ENCODE measurements around the gene CDK11B. TPM values are rescaled to one million over a fixed set of nuclear protein-coding genes. Genes with fewer than 3 reads are reported as not detected.

Gene CDK11B
- total RNA-seq, 1 experiment from 2014 or later = 30.1 TPM

DNA sequence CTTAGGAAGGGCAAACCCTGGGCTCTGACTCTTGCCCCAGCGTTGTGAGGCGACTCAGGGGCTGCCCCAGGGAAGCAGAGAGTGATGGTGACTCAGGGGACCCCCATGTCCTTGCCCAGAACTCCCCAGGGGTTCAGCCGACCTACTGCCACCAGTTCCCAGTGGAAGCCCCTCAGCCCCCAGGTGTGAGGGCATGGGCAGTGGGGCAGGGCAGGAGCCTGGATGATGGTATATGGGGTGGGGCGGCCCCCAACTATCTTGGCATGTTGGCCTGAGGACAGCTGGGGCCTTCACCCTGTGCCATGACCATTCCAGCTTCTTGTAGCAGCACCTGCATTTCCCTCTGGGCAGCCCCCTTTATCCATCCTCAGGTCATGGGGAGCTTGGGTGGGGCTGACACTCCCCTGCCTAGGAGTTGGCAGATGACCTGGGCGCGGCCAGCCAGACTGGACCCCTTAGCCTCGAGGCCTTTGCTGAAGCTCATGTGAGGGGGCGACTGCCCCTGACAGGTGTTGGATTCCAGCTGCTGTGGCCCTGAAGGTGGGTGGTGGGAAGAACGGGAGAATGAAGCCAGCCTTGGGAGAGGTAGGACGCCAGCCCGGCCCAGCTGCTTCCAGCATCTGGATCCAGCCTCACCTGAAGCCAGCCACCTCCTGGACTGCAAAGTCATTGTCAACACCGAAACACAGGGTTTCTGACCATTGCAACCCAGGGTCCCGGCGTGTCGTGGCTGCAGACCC, 57.1 kb downstream of the CDK11B start:
- Mint-ChIP-seq H3K27me3 (ENCODE audit: low read depth) (peaks cover 59% of the 10 kb centered on the region), H3K4me3 (no peak overlapping the region), H3K9me3 (no peaks in the 10 kb centered on the region), H3K4me1 (peaks cover 4 to 12% of the 10 kb centered on the region in 2 experiments), H3K36me3 (ENCODE audit: insufficient read depth in 1 of 3, low read depth in 3 of 3) (no peaks in the 10 kb centered on the region), H3K27ac (no peak overlapping the region)
- Histone ChIP-seq H2BK15ac (ENCODE audit: low read depth, low read length) (no peak overlapping the region), H3K4ac (ENCODE audit: low read depth, low read length) (no peak overlapping the region), H2BK20ac (ENCODE audit: low read depth, low read length, poor library complexity, severe bottlenecking) (no peak overlapping the region), H2BK12ac (ENCODE audit: insufficient read length, low read depth, low read length) (no peak overlapping the region), H3K18ac (ENCODE audit: insufficient read length, low read depth, low read length) (no peak overlapping the region), H2AK5ac (ENCODE audit: insufficient read length, low read length) (no peak overlapping the region), H2AFZ (ENCODE audit: low read length) (no peak overlapping the region), H3K27me3 (ENCODE audit: insufficient read depth, low read length) (no peaks in the 10 kb centered on the region; the same call in 1 of the 2 replicates), H2BK120ac (ENCODE audit: low read depth, low read length, poor library complexity, severe bottlenecking) (no peak overlapping the region), H2BK5ac (ENCODE audit: insufficient read length, low read length) (no peak overlapping the region), H3K27ac (ENCODE audit: insufficient read length, low read depth, low read length) (no peak overlapping the region), H4K20me1 (ENCODE audit: control insufficient read depth, insufficient read depth, insufficient read length) (no peaks in the 10 kb centered on the region), H3T11ph (ENCODE audit: low read length) (no peak overlapping the region), H3K9ac (ENCODE audit: extremely low read depth, insufficient read length, low read length) (no peak overlapping the region), H3K56ac (ENCODE audit: insufficient read length, low read depth, low read length) (no peak overlapping the region), H3K23ac (ENCODE audit: insufficient read length, low read depth, low read length) (no peak overlapping the region), H4K8ac (replicated peaks; ENCODE audit: insufficient read length, low read depth, low read length) (no peak overlapping the region), H4K5ac (ENCODE audit: insufficient read length, low read depth, low read length) (no peak overlapping the region), H3K4me1 (ENCODE audit: insufficient read depth, low read length) (no peaks in the 10 kb centered on the region), H3K23me2 (ENCODE audit: insufficient read length, low read depth, low read length, poor library complexity, severe bottlenecking) (peaks cover 8% of the 10 kb centered on the region), H3K79me2 (ENCODE audit: insufficient read depth, low read length) (no peaks in the 10 kb centered on the region), H3K9me3 (ENCODE audit: control insufficient read depth, low read depth, low read length) (no peaks in the 10 kb centered on the region), H3K79me1 (ENCODE audit: insufficient read depth, low read depth, low read length, poor library complexity, severe bottlenecking) (no peaks in the 10 kb centered on the region), H4K91ac (ENCODE audit: insufficient read length, low read depth, low read length) (no peak overlapping the region), H3K4me2 (ENCODE audit: insufficient read depth, insufficient read length, low read length) (no peak overlapping the region), H3K14ac (ENCODE audit: insufficient read depth, low read length) (no peak overlapping the region)
- DNase-seq = no peak
- WGBS (ENCODE audit: extremely low coverage, insufficient read length, low lambda C conversion rate) = no CpG with 5 or more reads among the region's 15 CpGs
- TF ChIP-seq, protein P1, sequence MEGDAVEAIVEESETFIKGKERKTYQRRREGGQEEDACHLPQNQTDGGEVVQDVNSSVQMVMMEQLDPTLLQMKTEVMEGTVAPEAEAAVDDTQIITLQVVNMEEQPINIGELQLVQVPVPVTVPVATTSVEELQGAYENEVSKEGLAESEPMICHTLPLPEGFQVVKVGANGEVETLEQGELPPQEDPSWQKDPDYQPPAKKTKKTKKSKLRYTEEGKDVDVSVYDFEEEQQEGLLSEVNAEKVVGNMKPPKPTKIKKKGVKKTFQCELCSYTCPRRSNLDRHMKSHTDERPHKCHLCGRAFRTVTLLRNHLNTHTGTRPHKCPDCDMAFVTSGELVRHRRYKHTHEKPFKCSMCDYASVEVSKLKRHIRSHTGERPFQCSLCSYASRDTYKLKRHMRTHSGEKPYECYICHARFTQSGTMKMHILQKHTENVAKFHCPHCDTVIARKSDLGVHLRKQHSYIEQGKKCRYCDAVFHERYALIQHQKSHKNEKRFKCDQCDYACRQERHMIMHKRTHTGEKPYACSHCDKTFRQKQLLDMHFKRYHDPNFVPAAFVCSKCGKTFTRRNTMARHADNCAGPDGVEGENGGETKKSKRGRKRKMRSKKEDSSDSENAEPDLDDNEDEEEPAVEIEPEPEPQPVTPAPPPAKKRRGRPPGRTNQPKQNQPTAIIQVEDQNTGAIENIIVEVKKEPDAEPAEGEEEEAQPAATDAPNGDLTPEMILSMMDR (conservative IDR thresholded peaks at IDR 0.05) = no peak

Data from H9 (cell line).